Measurements from ENCODE around the gene ASGR1.

ASGR1 gene

DNA sequence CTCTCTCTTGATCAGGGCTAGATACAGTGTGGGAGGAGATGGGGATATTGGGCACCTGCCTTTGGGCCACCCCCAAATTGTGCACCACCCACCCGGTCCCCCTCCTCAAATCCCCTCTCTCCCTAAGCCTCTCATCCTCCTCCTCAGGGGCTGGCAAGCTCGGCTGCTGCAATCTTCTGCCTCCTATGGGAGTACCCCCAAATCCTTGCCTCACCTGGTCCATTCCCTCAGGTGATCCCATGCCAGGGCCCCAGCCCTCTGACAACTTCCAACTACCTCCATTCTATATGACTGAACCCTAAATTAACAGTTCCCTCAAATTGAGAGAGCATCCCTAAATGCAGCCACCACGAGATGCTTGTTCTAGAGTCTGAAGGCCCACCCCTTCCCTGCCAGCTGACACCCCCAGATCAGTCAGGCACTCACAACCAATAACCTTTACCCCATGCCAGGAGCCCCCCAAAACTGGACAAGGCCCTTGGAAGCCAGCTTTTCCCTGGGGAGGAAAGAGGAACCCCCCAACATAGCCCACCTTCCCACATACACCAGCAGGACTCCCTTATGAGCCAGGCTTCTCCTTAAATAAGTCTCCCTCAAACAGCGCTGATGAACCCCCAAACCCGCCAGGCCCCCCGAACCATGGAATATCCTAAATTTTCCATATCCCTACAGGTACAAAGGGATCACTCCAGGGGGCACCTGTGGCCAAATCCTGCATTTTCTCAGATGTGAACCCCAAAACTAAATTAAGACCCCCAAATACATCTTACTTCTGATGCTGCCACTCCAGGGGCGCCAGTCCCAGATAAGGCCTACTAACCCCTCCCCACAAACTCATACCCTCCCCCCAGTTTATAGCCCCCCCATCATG, 37.3 kb upstream of the ASGR1 start:
- DNase-seq: no peak

DNA sequence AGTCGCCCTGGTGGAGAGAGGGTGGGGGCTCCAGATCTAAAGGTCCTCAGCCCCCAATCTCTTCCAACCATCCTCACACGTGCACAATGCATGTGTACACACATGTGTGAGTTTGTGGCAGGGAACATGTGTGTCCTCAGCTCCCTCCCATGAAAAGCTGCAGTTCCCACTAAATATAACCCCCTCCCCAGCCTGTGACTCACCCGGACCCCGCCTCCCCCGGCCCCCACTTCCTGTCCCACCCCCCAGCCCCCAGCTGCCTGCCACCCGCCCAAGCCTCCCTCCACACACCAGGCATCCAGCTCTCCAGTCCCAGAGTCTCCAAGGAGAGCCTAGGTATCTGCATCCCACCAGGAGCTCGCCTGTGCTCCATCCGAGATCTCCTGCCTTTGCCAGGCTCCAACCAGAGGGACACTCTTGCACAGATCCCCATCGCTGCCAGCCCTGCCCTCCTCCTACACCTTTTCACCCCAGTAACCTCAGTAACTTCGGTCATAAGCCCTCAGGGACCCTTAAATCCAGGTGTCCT, 36.5 kb upstream of the ASGR1 start:
- DNase-seq: no peak

DNA sequence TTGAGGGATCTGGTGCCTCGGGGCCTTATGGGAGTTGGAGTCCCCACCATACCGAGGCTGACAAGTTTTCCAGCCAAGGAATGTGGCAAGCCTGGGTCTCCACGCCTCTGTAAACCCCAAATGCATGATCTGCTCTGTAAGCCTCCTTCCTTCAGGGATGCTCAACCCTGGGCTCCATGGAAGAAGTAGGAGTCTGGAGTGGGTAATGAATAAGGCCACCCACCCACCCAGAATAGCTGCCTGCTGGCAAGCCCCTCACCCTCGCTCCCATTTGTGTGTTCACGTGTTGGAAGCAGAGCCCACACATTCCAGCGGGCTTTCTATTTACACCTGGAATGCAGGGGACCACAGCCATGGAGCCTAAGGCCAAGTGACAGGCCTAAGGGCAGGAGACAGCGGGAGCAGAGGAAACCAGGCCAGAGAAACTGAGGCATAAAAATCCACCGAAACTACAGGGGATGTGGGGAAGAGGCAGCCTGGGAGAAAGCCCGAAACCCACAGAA, 36.0 kb upstream of the ASGR1 start:
- no peak for DNase-seq

DNA sequence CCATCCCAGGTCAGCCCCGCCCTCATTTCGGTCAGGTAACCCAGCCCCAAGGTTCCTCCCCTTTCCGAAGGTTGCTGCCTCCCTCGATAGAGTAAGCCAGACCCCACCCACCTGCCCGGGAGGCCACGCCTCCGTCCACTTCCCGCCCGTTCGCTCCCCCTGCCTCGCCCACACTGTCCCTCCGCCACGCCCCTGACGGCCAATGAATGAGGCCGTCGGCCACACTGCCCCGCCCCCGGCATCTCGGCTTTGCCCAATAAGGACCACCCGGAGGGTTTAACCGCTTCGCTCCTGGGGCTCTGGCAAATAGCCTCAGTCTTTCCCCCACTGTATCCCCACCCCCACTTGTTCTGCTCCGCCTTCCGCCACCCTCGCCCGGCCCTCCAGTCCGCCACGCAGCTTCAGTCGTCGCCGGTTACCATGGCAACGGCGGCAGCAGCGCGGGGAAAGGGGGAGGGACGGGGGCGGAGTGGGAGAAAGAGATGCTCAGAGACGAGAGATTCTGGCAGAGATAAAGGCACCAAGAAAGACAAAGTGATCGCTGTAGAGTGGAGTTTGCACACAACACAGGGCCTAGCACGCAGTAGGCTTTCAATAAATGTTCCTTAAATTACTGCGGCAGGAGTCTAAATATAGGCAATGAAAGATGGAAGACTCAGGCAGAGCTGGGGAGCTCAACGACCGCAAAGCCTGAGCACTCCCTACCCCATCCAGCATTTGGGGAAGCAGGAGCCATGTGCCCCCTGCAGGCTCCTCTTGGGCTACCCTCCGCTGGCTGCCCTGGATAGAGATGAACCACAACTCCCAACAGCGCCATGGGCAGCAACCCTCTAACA, 35.3 kb upstream of the ASGR1 start:
- DNase-seq: peak; percentile 66 to 97 (median 92)

DNA sequence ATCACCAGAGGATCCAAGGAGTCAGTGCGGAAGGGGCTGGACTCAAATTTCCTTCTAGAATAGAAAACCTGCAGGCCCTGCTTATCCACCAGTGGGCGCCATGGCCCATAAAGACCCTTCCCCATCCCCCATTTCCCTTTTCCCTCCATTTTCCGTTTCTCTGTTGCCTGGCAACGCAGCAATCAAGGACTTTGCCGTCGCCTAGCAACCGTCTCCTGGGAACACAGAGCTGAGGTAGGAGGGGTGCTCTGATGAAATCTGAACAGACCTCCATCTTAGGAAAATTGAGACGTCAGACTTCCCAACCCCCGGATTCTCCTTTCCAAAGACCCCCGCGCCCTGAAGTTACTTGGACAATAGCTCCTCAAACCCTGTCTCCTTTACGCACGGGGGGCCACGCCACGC, 34.7 kb upstream of the ASGR1 start:
- DNase-seq: peak in 5 of 14 donors; percentile 49 to 80 (median 62)

DNA sequence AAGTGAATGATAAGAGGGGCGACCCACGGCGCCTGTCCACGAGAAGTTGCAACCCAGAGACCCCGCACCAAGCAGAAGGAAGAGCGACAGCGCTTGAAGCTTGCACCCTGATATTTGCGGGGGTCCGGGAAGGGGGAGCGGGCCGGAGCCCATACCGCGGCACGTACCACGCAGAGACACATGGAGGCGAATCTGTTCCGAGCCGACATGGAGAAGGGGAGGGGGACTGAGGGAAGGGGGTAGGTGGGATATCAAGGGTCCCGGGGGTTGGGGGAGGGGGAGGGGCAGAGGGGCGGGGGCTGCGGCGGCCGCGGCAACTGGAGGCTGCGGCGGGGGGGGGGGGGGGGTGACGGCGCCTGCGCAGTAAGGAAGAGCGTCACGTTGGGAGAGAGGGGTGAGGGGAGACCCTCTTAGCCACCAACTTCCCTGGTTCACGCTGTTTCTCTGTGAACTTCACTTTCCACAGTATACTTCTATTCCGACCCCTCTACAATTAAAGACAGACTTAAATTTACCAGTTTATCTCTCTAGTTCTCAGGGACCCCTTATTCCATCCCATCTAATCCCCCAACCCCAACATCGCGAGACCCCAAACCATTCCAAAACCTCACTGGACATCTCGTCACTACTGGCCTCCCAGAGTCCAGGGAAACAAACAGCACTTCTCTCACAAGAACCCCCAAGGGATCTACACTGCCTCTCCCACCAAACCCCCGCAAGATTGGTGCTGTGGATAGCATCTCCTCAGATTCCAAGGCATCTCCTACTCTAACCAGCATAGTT, 32.5 kb upstream of the ASGR1 start:
- peak in 1 of 14 donors; percentile 16 for DNase-seq

DNA sequence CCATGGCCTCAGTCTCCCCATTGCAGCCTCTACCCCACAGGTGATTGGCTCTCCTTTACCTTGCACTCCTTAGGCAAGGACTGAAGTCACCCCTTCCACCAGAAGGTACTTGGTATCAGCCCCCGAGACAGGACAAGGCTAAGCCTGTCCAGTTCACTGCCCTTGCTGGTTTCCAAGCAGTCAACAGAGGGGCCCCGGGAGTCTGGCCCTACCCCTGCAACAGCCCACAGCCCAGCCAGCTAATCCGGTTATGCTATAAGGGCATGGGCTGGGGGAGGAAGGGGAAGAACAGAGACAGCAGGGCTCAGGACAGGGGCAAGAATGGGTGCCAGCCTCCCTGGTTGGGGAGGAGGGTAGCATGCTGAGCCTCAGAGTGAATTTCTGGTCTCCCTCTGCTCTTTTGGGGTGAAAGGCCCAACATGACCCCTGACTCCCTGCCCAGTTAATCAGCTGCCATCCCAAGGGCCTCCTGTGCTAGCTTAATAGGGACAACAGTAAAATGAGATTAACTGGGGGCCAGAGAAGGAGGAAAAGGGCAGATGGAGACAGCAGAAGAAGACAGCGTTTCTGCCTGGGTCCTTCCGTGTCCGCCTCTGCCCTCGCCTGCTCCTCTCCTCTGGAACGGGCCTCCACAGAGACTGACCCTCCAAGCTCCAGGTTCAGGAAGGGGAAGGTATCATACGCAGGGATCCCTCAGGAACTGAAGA, 29.7 kb upstream of the ASGR1 start:
- DNase-seq: no peak

DNA sequence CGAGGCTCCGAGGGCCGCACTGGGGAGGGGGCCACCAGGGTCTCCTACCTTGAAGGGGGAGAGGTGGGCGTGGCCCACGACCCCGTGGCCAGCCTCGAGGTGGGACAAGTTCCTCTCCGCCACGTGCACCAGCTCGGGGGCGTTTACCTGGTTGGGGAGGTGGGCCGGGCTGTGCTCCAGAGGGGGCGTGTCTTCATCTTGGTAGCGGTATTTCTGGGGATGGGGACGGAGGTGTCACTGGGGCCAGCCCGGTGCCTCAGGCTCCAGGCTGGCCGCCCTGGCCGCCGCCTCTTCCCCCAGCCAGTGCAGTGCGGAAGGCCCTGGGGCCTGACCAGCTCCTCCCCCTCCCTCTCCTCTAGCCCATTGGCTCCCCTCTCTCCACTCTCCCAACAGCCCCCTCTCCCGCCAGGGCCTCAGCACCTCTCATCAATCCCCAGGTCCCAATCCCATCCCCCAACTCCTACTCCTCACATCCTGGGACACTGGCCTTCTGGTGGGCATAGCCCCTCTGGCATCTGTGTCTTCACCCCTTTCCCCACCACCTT, 28.9 kb upstream of the ASGR1 start:
- DNase-seq: peak in 1 of 14 donors; percentile 33

DNA sequence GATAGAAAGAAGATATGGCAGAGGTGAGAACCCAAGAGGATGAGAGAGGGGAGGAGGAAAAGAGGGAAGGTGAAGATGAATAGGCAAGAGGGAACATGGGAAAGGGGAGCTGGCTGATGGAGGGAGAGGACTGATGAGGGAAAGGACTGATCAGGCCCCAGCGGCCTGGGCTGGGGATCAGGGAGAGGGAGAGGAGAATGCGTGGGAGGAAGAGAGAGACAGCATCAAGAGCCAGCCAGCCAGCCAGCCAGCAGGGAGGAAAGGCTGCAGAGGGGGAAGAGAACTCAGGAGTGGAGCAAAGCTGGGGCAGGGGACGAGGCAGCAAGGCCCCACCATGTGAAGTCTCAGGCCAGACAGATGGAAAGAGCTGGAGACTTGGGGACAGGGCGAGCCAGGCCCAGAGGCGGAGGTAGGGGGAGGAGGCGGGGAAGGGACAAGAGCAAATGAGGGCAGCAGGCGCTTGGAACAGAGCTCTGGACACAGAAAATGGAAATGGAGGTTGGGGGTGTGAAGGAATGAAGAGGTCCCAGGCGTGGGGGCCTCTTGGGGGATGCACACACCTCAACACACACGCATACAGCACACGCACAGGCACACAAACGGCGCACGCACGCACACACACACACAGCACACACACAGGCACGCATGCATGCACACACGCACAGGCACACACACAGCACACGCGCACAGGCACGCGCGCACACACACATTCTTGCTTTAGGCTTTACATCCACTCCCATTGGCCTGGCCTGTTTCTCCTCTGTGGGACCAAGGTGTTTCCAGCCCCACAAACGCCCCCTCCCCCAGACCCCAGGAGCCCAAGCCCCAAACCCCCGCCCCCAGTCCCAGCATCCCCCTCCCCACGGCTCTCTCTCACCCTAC, 28.2 kb upstream of the ASGR1 start:
- DNase-seq: peak in 1 of 14 donors; percentile 56

DNA sequence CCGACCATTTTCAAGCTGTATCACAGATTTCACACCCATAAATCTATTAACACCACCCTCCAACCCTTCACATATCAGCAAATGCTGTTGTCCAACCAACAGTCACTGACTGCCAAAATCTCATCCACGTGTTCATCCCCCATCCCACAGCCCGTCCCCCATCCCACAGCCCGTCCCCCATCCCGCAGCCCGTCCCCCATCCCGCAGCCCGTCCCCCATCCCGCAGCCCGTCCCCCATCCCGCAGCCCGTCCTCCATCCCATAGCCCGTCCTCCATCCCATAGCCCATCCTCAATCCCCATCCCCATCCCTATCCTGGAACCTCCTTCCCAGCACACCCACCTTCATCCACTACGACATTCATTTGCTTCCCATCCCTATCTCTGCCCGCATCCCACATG, 26.4 kb upstream of the ASGR1 start:
- DNase-seq: no peak

DNA sequence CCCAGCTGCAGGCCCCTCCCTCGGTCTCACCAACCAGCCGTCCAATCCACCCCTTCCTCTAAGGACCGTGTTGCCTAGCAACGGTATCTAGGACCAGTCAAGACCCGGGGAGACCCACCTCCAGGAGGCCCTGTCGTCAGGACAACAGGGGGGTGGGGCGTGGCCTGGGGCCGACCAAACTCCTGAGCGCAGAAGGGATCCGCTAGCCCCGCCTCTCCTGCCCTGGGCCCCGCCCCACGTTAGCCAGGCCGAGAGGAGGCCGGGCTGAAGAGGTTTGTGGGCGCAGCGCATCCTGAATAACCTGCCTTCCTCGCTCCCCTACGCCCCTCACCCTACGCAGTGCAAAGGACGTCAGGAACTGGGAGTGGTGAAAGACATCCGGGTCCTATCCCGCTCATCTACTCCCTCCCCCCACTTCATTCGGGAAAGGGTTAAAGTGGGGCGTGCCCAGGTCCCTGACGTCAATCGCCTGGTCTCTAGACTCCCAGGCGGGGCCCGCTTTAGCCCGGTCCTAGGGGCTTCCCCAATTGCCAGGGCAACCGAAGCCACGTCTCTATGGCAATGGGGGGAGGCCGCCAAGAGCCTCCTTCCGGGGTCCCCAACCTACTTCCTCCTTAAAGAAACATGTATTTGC, 25.8 kb upstream of the ASGR1 start:
- peak; percentile 12 to 95 (median 76) for DNase-seq

DNA sequence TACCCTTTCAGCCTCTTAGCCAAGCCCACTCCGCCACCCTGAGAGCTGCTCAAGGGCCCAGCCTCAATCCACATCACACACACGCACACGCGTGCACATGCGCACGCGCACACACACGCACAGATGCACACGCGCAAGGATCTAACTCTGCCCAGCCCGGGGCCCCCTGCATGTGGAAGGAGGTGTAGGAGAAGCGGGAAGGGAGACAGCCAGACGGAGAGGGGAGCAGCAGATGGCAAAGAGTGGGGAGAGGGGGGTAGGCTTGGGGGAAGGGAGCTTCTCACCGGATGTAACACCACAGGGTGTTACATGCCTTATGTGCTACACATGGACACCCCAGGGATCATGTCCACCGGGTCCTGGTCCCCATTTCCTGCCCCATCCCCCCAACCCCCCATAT, 25.2 kb upstream of the ASGR1 start:
- peak in 1 of 14 donors; percentile 71 for DNase-seq

DNA sequence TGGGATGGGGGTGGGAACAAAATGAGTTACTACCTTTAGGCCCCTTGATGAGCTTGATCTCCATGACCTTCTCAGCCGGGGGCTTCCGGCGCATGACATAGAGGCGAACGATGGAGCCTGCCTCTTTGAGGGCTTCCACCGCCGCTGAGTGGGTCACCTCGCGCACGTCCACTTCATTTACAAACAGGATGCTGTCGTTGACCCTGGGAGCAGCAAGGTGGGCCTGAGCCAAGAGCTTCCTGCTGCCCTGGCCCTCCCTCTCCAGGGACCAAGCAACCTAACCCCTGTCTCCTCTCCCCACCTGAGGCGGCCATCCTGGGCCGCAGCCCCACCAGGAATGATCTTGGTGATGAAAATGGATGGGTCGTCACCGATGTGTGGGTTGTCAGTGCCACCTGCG, 24.2 kb upstream of the ASGR1 start:
- DNase-seq: no peak

DNA sequence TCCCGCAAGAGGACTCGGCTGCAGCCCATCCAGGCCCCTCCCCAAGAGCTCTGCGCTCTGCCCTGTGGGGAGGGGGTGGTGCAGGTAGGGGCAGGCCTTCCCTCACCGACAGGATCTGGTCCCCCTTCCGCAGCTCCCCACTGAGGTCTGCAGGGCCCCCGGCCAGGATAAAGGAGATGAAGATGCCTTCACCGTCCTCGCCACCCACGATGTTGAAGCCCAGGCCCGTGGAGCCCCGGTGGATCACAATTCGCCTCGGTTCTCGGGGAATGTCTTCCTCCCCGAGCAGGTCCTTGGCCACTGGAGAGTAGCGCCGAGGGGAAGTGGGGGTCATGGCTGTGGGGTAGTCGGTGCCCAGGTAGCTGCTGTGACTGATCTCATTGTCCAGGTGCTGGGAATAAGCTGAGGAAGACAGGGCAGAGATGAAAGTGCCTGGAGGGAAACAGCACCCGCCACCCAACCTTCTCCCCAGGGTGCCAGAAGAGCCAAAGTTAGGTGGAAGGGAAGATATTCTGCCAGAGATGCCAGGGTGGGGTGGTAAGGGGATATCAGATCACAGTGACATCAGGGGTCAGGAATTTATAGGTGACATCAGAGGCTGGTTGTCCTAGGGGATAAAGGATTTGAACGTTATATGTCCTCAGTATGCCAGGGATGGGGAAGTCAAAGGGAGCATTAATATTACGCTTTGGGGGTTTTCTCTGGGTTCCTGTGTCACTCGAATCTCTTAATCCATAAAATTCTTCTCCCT, 17.7 kb upstream of the ASGR1 start:
- no peak for DNase-seq

DNA sequence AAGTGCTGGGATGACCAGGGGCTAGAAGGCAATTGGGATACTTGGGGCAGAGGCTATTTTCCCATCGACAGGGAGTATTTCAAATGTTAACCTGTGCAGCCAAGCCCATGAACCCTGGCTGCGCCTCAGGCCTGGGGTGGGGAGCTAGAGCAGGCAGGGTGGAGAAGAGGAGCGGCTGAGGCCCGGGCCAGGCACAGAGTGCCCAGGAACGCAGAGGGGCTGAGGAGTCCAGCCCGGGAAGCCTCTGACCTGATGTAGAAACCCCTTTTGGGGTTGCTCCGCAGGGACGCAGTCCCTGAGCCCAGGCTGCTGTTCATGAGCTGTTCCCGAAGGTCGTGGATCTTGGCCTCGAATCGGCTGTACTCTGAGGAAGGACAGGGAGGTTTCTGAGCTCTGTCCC, 16.8 kb upstream of the ASGR1 start:
- no peak for DNase-seq

DNA sequence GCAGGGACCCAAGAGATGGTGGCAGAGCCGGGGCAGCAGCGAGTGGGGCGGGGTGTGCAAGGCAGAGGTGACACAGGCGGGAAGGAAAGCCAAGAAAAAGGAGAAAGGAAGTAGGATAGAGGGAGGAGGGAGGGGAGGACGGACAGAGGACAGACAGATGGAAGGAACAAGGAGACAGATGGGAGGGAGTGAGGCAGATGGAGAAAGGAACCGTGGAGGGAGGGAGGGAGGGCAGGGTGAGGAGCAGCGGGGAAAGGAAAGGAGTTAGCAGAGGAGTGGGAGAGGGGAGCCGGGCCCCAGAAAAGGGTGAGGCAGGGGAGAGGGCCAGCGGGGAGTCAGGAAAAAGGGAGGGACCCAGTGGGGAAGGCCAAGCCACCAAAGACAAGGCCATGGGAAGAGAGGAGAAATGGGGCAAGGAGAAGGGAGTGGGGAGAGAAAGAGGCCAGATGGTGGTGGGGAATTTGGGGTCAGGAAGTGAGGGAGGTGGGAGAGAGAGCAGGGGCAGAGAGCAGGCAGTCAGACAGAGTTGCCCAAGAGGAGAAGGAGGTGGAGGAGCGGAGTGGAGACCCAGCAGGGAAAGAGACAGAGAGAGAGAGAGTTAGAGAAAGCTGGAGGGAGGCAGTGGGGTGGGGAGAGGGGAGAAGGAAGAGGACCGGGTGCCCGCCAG, 13.2 kb upstream of the ASGR1 start:
- peak in 1 of 14 donors; percentile 52 for DNase-seq

DNA sequence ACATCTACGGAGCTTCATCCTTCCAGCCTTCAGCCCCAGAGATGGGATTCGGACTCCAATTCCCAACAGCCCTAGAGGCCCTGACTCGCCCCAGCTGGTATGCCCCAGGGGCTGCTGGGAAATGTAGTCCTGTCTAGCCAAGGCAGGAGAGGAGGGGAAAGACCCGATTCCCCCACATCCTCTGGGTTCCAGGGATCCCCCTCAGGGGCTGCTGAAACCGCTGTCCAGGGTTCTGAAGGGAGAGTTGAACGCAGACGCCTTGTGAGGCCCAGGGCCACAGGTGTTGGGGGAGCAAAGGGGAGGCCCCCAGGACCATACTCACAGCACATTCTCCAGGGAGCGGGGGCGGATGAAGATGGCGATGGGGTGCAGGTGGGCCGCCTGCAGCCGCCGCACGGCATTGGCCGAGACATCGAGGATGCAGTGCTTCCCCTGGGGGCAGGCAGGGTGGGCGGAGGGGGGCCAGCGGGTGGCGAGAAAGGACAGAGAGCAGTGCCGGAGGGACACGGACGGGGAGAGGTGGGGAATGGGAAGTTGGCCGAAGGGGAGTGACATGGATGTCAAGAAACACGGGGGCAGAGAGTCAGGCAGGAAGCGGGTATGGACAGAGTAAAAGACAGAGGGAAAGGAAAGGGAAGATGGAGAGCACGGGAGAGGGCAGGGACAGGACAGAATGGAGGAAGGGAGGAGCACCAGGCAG, 12.6 kb upstream of the ASGR1 start:
- peak in 6 of 14 donors; percentile 2 to 77 (median 21) for DNase-seq

DNA sequence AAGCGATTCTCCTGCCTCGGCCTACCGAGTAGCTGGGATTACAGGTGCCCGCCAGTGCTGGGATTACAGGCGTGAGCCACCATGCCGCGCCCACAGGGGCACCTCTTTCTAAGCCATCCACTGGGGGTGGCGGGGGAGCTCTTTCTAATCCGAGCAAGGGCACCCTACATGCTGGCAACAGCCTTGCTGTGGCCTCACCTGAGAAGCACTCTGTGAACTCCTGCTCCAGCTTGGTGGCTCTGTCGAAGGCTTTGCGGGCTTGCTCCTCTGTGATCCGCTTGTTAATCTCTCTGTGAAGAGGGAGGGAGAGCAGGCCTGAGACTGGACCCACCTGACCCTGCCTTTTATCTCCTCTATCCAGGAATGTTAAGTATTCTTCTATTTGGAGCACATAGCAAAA, 11.9 kb upstream of the ASGR1 start:
- DNase-seq: no peak

Data from C1 segment of cervical spinal cord (tissue), 14 donors.